HepG2 (cell line): Measurements from ENCODE around the gene CTSA. TPM values are rescaled to one million over a fixed set of nuclear protein-coding genes. Genes with fewer than 3 reads are reported as not detected.

Experiments used
- AKAP8 ChIP-seq: sonication (generic); formaldehyde crosslinking; IDR thresholded peaks from 2 replicates; pipeline ENCODE4 v1.5.1; 2020; ENCODE audit warnings: mild to moderate bottlenecking, missing genetic modification reagents
- BCL6 ChIP-seq: IDR thresholded peaks from 2 replicates; pipeline ENCODE4 v1.6.1; 2016; ENCODE audit warnings: missing genetic modification reagents, missing compliant biosample characterization
- DMAP1 ChIP-seq: IDR thresholded peaks from 2 replicates; pipeline ENCODE4 v1.6.1; 2016
- ELF4 ChIP-seq: sonication (generic); formaldehyde crosslinking; IDR thresholded peaks from 2 replicates; pipeline ENCODE4 v1.5.0; 2020; ENCODE audit warnings: missing genetic modification reagents, mild to moderate bottlenecking, moderate library complexity, borderline replicate concordance
- ESRRA ChIP-seq: sonication (generic); formaldehyde crosslinking; IDR thresholded peaks from 2 replicates; pipeline ENCODE4 v1.5.1; 2020; ENCODE audit warnings: mild to moderate bottlenecking, low read depth, missing genetic modification reagents
- IRF2 ChIP-seq: IDR thresholded peaks from 2 replicates; pipeline ENCODE4 v1.6.1; 2018; ENCODE audit warnings: missing genetic modification reagents, missing compliant biosample characterization
- KLF16 ChIP-seq, 2 experiments: sonication (generic) in 1 of 2; formaldehyde crosslinking in 1 of 2; IDR thresholded peaks; 2 replicates each; pipeline versions ENCODE4 v1.6.1 to v1.8.0; 2016 to 2023; ENCODE audit warnings: missing genetic modification reagents in 2 of 2, missing compliant biosample characterization in 1 of 2
- MED1 ChIP-seq: sonication (generic); formaldehyde crosslinking; IDR thresholded peaks from 2 replicates; pipeline ENCODE4 v1.4.0; 2020; ENCODE audit warnings: missing genetic modification reagents
- NFATC3 ChIP-seq: sonication (generic); formaldehyde crosslinking; IDR thresholded peaks from 2 replicates; pipeline ENCODE4 v1.5.1; 2020; ENCODE audit warnings: mild to moderate bottlenecking, missing genetic modification reagents
- NFKBIZ ChIP-seq: IDR thresholded peaks from 2 replicates; pipeline ENCODE4 v1.6.1; 2018; ENCODE audit warnings: missing genetic modification reagents, missing compliant biosample characterization
- NPAS2 ChIP-seq: sonication (generic); formaldehyde crosslinking; IDR thresholded peaks from 2 replicates; pipeline ENCODE4 v1.8.0; 2022; ENCODE audit warnings: mild to moderate bottlenecking, missing genetic modification reagents, borderline replicate concordance
- RNF2 ChIP-seq: fragments of 450-650 bp; conservative IDR thresholded peaks from 2 replicates; pipeline ENCODE4 v1.6.1; 2016; ENCODE audit warnings: low read depth
- SRSF1 ChIP-seq: fragments of 200-400 bp; formaldehyde crosslinking; optimal IDR thresholded peaks from 2 replicates; pipeline ENCODE3; 2017; ENCODE audit warnings: mild to moderate bottlenecking, low read depth, low read length, moderate library complexity
- TFE3 ChIP-seq: IDR thresholded peaks from 2 replicates; pipeline ENCODE4 v1.6.1; 2016
- ZBTB3 ChIP-seq: sonication (generic); formaldehyde crosslinking; IDR thresholded peaks from 2 replicates; pipeline ENCODE4 v1.4.0; 2020; ENCODE audit warnings: low read depth, mild to moderate bottlenecking, moderate library complexity, missing genetic modification reagents, borderline replicate concordance
- ZFP37 ChIP-seq: sonication (generic); formaldehyde crosslinking; IDR thresholded peaks from 2 replicates; pipeline ENCODE4 v1.4.0; 2020; ENCODE audit warnings: missing genetic modification reagents, borderline replicate concordance
- ZNF558 ChIP-seq: sonication (generic); formaldehyde crosslinking; IDR thresholded peaks from 2 replicates; pipeline ENCODE4 v1.9.0; 2022; ENCODE audit warnings: mild to moderate bottlenecking, missing genetic modification reagents, borderline replicate concordance
- ZNF746 ChIP-seq: sonication (generic); formaldehyde crosslinking; IDR thresholded peaks from 2 replicates; pipeline ENCODE4 v1.8.0; 2022; ENCODE audit warnings: mild to moderate bottlenecking, missing genetic modification reagents
- polyA plus RNA-seq, 8 experiments: library from polyadenylated mRNA; depleted of rRNA in 3 of 8; stranded (reverse) in 7 of 8; unstranded in 1 of 8; fragments of >200 nt; fragmentation: Illumina TruSeq in 4 of 8; extraction: Trizol in 4 of 8; gene quantifications; 2 replicates each; pipeline versions ENCODE4 v1.2.1 to v1.2.3, GENCODE V29; 2011 to 2016; ENCODE audit warnings: low read depth in 4 of 8, missing spikeins in 1 of 8, mixed read lengths in 1 of 8; ENCODE audit not compliant: insufficient read depth in 1 of 8
- total RNA-seq, 5 experiments: library from RNA; depleted of rRNA; stranded (reverse); fragments of >200 nt; fragmentation: Illumina TruSeq; extraction: Trizol; gene quantifications; 2 replicates each; pipeline ENCODE4 v1.2.3, GENCODE V29; 2016; ENCODE audit warnings: low read depth in 1 of 5
- TF ChIP-seq, protein P1 (sequence below): fragments of 450-650 bp; IDR thresholded peaks from 2 replicates; pipeline ENCODE4 v1.6.1; 2017
- TF ChIP-seq, protein P2 (sequence below): sonication (generic); formaldehyde crosslinking; IDR thresholded peaks from 2 replicates; pipeline ENCODE4 v1.4.0; 2020; ENCODE audit warnings: mild to moderate bottlenecking, missing genetic modification reagents
- TF ChIP-seq, protein P3 (sequence below): sonication (generic); formaldehyde crosslinking; IDR thresholded peaks from 2 replicates; pipeline ENCODE4 v1.9.0; 2021; ENCODE audit warnings: missing genetic modification reagents, mild to moderate bottlenecking, borderline replicate concordance
- TF ChIP-seq, protein P4 (sequence below): sonication (generic); formaldehyde crosslinking; IDR thresholded peaks from 2 replicates; pipeline ENCODE4 v1.4.0; 2020; ENCODE audit warnings: missing genetic modification reagents, borderline replicate concordance

CTSA gene
- total and polyA plus RNA-seq, 2 of the 13 experiments (the other 11 are each of a cell fraction or from before 2014, with no cell fraction given) = 202 to 231 TPM

DNA sequence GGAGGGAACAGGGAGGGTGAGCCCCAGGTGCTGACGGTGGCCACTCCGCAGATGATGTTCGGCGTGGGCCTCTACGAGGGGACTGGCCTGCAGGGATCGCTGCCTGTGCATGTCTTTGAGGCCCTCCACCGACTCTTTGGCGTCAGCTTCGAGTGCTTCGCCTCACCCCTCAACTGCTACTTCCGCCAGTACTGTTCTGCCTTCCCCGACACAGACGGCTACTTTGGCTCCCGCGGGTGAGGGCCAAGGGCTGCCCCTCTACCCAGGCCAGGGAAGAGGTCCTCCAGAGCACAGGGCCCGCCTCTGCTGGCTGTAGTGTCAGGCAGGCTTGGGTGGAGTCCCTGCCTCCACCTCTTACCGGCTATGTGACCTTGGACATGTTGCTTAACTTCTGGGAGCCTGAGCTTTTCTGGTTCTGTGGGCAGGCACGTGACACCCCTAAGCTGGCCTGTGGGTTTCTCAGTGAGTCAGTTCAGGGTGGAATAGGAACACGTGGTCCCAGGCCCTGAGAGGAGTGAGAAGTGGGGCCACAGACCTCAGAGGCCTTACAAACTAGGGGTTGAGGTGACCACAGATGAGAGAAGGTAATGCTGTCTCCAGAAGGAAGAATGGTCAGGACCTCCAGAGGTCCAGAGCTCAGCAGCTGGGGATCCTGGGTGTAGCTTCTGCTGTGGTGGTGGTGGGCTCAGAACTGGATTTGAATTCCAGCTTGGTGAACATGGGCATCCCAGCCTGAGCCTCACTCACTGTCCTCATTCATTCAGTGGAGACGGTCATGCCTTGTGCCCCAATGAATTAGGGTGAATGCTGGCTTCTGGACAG lies 55.2 kb downstream of the CTSA start (continued):
- TF ChIP-seq KLF16 (CRISPR knock-in tag; IDR thresholded peaks at IDR 0.05) (peak in 1 of 2 experiments; percentile 98; a peak in 2 of 4 replicates), IRF2 (CRISPR knock-in tag) (peak; percentile 94), ZNF746 (CRISPR knock-in tag) (peak; percentile 76; the same call in 1 of the 2 replicates), ELF4 (CRISPR knock-in tag) (no peak), ESRRA (CRISPR knock-in tag) (peak; percentile 90), NFATC3 (CRISPR knock-in tag) (peak; percentile 37; the same call in 1 of the 2 replicates), NFKBIZ (CRISPR knock-in tag) (no peak), MED1 (peak; percentile 91), ZFP37 (peak; percentile 96; the same call in 1 of the 2 replicates), RNF2 (peak; percentile 94), SRSF1 (no peak), NPAS2 (CRISPR knock-in tag) (no peak), ZBTB3 (CRISPR knock-in tag) (0 out of 2 replicates have a peak, but pooled peaks have one; percentile 12), TFE3 (CRISPR knock-in tag) (peak; percentile 99), DMAP1 (CRISPR knock-in tag) (peak; percentile 97), AKAP8 (peak; percentile 88), ZNF558 (peak; percentile 96; the same call in 1 of the 2 replicates), BCL6 (CRISPR knock-in tag) (peak; percentile 75)
- TF ChIP-seq, protein P1, sequence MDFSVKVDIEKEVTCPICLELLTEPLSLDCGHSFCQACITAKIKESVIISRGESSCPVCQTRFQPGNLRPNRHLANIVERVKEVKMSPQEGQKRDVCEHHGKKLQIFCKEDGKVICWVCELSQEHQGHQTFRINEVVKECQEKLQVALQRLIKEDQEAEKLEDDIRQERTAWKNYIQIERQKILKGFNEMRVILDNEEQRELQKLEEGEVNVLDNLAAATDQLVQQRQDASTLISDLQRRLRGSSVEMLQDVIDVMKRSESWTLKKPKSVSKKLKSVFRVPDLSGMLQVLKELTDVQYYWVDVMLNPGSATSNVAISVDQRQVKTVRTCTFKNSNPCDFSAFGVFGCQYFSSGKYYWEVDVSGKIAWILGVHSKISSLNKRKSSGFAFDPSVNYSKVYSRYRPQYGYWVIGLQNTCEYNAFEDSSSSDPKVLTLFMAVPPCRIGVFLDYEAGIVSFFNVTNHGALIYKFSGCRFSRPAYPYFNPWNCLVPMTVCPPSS = no peak
- TF ChIP-seq, protein P2, sequence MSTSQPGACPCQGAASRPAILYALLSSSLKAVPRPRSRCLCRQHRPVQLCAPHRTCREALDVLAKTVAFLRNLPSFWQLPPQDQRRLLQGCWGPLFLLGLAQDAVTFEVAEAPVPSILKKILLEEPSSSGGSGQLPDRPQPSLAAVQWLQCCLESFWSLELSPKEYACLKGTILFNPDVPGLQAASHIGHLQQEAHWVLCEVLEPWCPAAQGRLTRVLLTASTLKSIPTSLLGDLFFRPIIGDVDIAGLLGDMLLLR (CRISPR knock-in tag) = peak; percentile 83
- TF ChIP-seq, protein P3, sequence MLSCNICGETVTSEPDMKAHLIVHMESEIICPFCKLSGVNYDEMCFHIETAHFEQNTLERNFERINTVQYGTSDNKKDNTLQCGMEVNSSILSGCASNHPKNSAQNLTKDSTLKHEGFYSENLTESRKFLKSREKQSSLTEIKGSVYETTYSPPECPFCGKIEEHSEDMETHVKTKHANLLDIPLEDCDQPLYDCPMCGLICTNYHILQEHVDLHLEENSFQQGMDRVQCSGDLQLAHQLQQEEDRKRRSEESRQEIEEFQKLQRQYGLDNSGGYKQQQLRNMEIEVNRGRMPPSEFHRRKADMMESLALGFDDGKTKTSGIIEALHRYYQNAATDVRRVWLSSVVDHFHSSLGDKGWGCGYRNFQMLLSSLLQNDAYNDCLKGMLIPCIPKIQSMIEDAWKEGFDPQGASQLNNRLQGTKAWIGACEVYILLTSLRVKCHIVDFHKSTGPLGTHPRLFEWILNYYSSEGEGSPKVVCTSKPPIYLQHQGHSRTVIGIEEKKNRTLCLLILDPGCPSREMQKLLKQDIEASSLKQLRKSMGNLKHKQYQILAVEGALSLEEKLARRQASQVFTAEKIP = 0 out of 2 replicates have a peak, but pooled peaks have one; percentile 8
- TF ChIP-seq, protein P4, sequence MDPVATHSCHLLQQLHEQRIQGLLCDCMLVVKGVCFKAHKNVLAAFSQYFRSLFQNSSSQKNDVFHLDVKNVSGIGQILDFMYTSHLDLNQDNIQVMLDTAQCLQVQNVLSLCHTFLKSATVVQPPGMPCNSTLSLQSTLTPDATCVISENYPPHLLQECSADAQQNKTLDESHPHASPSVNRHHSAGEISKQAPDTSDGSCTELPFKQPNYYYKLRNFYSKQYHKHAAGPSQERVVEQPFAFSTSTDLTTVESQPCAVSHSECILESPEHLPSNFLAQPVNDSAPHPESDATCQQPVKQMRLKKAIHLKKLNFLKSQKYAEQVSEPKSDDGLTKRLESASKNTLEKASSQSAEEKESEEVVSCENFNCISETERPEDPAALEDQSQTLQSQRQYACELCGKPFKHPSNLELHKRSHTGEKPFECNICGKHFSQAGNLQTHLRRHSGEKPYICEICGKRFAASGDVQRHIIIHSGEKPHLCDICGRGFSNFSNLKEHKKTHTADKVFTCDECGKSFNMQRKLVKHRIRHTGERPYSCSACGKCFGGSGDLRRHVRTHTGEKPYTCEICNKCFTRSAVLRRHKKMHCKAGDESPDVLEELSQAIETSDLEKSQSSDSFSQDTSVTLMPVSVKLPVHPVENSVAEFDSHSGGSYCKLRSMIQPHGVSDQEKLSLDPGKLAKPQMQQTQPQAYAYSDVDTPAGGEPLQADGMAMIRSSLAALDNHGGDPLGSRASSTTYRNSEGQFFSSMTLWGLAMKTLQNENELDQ (CRISPR knock-in tag) = no peak
